ENCODE results near the gene LZTR1. TPM values are rescaled to one million over a fixed set of nuclear protein-coding genes. Genes with fewer than 3 reads are reported as not detected.

The LZTR1 gene
- total and polyA plus RNA-seq, 2 of the 8 experiments (the other 6 are each of a cell fraction or from before 2014, with no cell fraction given): 22.3 to 31.0 TPM

- TF ChIP-seq E2F6 (IDR thresholded peaks at IDR 0.05) (peak; percentile 96), EP300 (IDR thresholded peaks at IDR 0.05; ENCODE audit: borderline replicate concordance in 1 of 2, low read depth in 2 of 2, low read length in 2 of 2) (no peak), BRCA1 (IDR thresholded peaks at IDR 0.05; ENCODE audit: low read depth, low read length) (no peak), KDM4A (IDR thresholded peaks at IDR 0.05; ENCODE audit: low read depth, low read length, severe bottlenecking) (peak; percentile 35), SIX5 (IDR thresholded peaks at IDR 0.05; ENCODE audit: low read depth, low read length) (no peak), ATF3 (IDR thresholded peaks at IDR 0.05; ENCODE audit: insufficient read depth, low read depth, low read length) (no peak), USF2 (IDR thresholded peaks at IDR 0.05; ENCODE audit: low read length) (peak; percentile 81), SP1 (IDR thresholded peaks at IDR 0.05; ENCODE audit: low read depth, low read length) (peak; percentile 51; the same call in 1 of the 2 replicates), ASH2L (IDR thresholded peaks at IDR 0.05; ENCODE audit: low read length) (no peak), BACH1 (IDR thresholded peaks at IDR 0.05; ENCODE audit: low read length) (no peak), FOSL1 (IDR thresholded peaks at IDR 0.05; ENCODE audit: insufficient read depth, low read depth, low read length) (no peak), TAF1 (IDR thresholded peaks at IDR 0.05; ENCODE audit: low read depth, low read length) (peak; percentile 63; the same call in 1 of the 2 replicates), CREB1 (IDR thresholded peaks at IDR 0.05) (peak; percentile 82), GTF2F1 (IDR thresholded peaks at IDR 0.05; ENCODE audit: borderline replicate concordance, low read depth, low read length) (no peak), KDM1A (IDR thresholded peaks at IDR 0.05; ENCODE audit: borderline replicate concordance, low read length) (no peak), GABPA (IDR thresholded peaks at IDR 0.05; ENCODE audit: borderline replicate concordance, insufficient read depth, low read length) (no peak), CEBPB (IDR thresholded peaks at IDR 0.05; ENCODE audit: low read depth, low read length) (no peak), CHD1 (IDR thresholded peaks at IDR 0.05; ENCODE audit: low read depth, low read length) (no peak), SUZ12 (IDR thresholded peaks at IDR 0.05; ENCODE audit: low read length) (no peak), TEAD4 (IDR thresholded peaks at IDR 0.05; ENCODE audit: low read depth, low read length) (no peak), SIN3A (conservative IDR thresholded peaks at IDR 0.05 in 1 of 2, IDR thresholded peaks at IDR 0.05 in 1 of 2; ENCODE audit: low read depth in 1 of 2, low read length in 2 of 2) (no peak), POLR2A (IDR thresholded peaks at IDR 0.05; ENCODE audit: control extremely low read depth in 1 of 2, low read depth in 2 of 2, low read length in 2 of 2) (peak in 1 of 2 experiments; percentile 24; a peak in 1 of 3 replicates), TAF7 (optimal IDR thresholded peaks at IDR 0.05; ENCODE audit: borderline replicate concordance, low read depth, low read length) (peak; percentile 39)
These were observed 2.8 kb upstream of the LZTR1 start (continued) for GRCh38 chr22:20979243-20979809.
